Body of pancreas (tissue), 4 donors: ENCODE data around the gene DOCK9.

Experiments used
- POLR2A ChIP-seq, 3 donors: fragments of 450-650 bp; IDR thresholded peaks; one replicate each; pipeline ENCODE4 v1.6.1; 2016; ENCODE audit warnings: antibody characterized with exemption in 3 of 3, mild to moderate bottlenecking in 2 of 3
- TF ChIP-seq, protein P1 (sequence below), 7 experiments: fragments of 450-650 bp in 4 of 7; fragments of 200-600 bp in 3 of 7; sonication (generic) in 3 of 7; IDR thresholded peaks; one replicate each; pipeline ENCODE4 v1.5.1; 2016 to 2019; ENCODE audit warnings: antibody characterized with exemption in 7 of 7

DNA sequence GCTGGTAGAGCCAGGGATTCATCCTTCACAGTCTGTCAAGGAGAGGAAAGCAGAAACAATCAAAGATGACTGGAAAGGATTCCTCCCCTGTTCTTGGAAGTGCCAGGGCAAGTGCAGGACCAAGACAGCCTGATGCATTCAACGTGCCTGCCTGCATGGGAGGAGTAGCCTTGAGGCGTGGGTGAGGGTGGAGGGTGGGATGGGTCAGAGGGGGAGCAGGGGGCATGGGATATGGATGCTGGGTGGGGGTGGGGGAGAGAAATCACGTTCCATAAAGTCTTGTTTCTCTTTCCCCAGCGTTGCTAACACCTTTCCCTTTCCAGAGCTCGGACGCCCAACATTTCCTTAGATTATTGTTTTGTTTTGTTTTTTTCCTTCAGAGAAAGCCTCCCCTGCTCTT lies 117.4 kb downstream of the DOCK9 start:
- TF ChIP-seq, protein P1, sequence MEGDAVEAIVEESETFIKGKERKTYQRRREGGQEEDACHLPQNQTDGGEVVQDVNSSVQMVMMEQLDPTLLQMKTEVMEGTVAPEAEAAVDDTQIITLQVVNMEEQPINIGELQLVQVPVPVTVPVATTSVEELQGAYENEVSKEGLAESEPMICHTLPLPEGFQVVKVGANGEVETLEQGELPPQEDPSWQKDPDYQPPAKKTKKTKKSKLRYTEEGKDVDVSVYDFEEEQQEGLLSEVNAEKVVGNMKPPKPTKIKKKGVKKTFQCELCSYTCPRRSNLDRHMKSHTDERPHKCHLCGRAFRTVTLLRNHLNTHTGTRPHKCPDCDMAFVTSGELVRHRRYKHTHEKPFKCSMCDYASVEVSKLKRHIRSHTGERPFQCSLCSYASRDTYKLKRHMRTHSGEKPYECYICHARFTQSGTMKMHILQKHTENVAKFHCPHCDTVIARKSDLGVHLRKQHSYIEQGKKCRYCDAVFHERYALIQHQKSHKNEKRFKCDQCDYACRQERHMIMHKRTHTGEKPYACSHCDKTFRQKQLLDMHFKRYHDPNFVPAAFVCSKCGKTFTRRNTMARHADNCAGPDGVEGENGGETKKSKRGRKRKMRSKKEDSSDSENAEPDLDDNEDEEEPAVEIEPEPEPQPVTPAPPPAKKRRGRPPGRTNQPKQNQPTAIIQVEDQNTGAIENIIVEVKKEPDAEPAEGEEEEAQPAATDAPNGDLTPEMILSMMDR (IDR thresholded peaks at IDR 0.05): no peak
- no peak for TF ChIP-seq POLR2A (IDR thresholded peaks at IDR 0.05)
